ENCODE data around the gene PREPL.

The PREPL gene

DNA sequence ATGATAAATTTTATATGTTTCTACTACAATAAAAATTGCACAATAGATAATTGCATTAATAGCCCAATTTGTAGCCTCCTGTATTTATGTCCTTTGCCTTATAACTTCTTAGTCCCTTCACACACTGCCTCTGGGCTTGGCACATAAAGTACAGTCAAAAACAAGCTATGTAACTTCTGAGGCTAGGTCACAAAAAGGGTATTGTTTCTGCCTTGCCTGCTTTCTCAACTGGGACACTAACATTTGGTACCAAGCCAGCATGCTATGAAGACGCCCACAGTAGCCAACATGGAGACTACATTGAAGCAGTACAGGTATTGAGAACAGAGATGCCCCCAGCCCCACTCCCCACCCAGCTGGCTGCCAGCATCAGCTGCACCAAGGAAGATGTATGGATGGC, 91.5 kb downstream of the PREPL start:
- DNase-seq (ENCODE audit: low spot score), result no peak
- TF ChIP-seq, protein P1, sequence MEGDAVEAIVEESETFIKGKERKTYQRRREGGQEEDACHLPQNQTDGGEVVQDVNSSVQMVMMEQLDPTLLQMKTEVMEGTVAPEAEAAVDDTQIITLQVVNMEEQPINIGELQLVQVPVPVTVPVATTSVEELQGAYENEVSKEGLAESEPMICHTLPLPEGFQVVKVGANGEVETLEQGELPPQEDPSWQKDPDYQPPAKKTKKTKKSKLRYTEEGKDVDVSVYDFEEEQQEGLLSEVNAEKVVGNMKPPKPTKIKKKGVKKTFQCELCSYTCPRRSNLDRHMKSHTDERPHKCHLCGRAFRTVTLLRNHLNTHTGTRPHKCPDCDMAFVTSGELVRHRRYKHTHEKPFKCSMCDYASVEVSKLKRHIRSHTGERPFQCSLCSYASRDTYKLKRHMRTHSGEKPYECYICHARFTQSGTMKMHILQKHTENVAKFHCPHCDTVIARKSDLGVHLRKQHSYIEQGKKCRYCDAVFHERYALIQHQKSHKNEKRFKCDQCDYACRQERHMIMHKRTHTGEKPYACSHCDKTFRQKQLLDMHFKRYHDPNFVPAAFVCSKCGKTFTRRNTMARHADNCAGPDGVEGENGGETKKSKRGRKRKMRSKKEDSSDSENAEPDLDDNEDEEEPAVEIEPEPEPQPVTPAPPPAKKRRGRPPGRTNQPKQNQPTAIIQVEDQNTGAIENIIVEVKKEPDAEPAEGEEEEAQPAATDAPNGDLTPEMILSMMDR (IDR thresholded peaks at IDR 0.05; ENCODE audit: extremely low read depth, insufficient read depth, missing control alignments), result no peak
- in situ Hi-C loops (cut with MboI; ENCODE audit: low pct_unique_long_range_greater_than_20kb, low sequenced_read_pairs, unreplicated experiment), result no loop called here

DNA sequence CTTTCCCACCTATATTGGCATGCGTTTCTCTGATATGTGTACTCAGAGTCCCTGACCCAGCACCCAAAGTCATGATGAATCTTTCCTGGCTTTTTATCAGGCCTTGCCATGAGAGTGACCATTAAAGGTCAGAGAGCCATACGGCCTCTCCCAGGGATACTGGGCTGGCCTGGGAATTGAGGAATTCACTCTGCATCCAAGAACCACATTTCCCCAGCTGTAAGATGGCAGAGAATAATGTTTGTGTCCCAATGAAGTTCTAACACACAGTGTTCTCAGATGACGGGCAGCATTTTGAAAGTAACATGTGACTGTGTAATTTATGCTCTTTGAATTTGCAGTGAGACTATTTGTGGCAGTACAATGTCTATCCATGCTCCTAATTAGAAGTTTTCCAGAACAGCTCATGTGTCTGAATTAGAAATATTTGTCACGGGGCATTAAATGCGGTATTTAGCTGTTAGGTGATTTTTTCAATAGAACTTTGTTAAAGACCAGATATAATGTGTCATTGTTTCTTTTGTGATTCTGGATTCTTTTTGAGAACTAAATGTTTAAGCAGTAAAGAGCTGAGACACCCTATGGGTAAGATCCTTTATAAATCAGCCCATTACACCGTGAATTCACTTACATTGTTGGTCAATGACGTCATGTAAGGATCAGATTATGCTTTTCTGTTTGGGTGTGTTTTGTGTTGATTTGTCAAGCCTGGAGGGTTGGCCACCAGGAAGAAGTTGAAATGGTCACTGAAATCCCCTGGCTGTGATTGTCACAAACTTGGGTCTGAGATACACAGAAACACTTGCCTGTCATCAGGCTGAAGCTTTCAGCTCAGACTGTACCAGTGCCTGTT, 93.3 kb downstream of the PREPL start:
- no peak for DNase-seq (ENCODE audit: low spot score)
- in situ Hi-C loops (cut with MboI; ENCODE audit: low pct_unique_long_range_greater_than_20kb, low sequenced_read_pairs, unreplicated experiment), result no loop called here
- TF ChIP-seq, protein P1 (IDR thresholded peaks at IDR 0.05; ENCODE audit: extremely low read depth, insufficient read depth, missing control alignments), result no peak

Measured in GM13977 (cell line).